ENCODE measurements around the gene MEAK7.

Gene MEAK7

GRCh38 chr16:84463221-84463620, 41.2 kb downstream of the MEAK7 start:
- TF ChIP-seq RARB (CRISPR knock-in tag; IDR thresholded peaks at IDR 0.05) (no peak), CREB5 (CRISPR knock-in tag; IDR thresholded peaks at IDR 0.05; ENCODE audit: low read depth) (no peak), TSHZ2 (CRISPR knock-in tag; IDR thresholded peaks at IDR 0.05) (no peak), ZNF8 (CRISPR knock-in tag; IDR thresholded peaks at IDR 0.05) (no peak), POU6F1 (CRISPR knock-in tag; IDR thresholded peaks at IDR 0.05; ENCODE audit: borderline replicate concordance, low read depth) (no peak), CSRNP3 (CRISPR knock-in tag; IDR thresholded peaks at IDR 0.05) (no peak), ARNTL (CRISPR knock-in tag; IDR thresholded peaks at IDR 0.05; ENCODE audit: borderline replicate concordance, low read depth) (no peak), OSR1 (CRISPR knock-in tag; IDR thresholded peaks at IDR 0.05) (no peak)
- no peak for ATAC-seq

GRCh38 chr16:84462296-84463210, 41.9 kb downstream of the MEAK7 start:
- TF ChIP-seq ZNF70 (CRISPR knock-in tag; IDR thresholded peaks at IDR 0.05) = no peak
- TF ChIP-seq SNAI2 (CRISPR knock-in tag; IDR thresholded peaks at IDR 0.05) = no peak
- TF ChIP-seq TSHZ2 (CRISPR knock-in tag; IDR thresholded peaks at IDR 0.05) = no peak
- TF ChIP-seq PPARA (CRISPR knock-in tag; IDR thresholded peaks at IDR 0.05; ENCODE audit: borderline replicate concordance) = no peak
- TF ChIP-seq ARNTL (CRISPR knock-in tag; IDR thresholded peaks at IDR 0.05; ENCODE audit: borderline replicate concordance, low read depth) = no peak
- no peak for TF ChIP-seq CREB5 (CRISPR knock-in tag; IDR thresholded peaks at IDR 0.05; ENCODE audit: low read depth)
- no peak for TF ChIP-seq GLIS3 (CRISPR knock-in tag; IDR thresholded peaks at IDR 0.05)
- no peak for TF ChIP-seq TCF4 (CRISPR knock-in tag; IDR thresholded peaks at IDR 0.05; ENCODE audit: borderline replicate concordance)
- TF ChIP-seq ZNF8 (CRISPR knock-in tag; IDR thresholded peaks at IDR 0.05) = no peak
- no peak for TF ChIP-seq RARB (CRISPR knock-in tag; IDR thresholded peaks at IDR 0.05)
- TF ChIP-seq POU6F1 (CRISPR knock-in tag; IDR thresholded peaks at IDR 0.05; ENCODE audit: borderline replicate concordance, low read depth) = no peak
- TF ChIP-seq CSDC2 (CRISPR knock-in tag; IDR thresholded peaks at IDR 0.05) = no peak
- no peak for TF ChIP-seq CSRNP3 (CRISPR knock-in tag; IDR thresholded peaks at IDR 0.05)
- TF ChIP-seq PATZ1 (CRISPR knock-in tag; IDR thresholded peaks at IDR 0.05; ENCODE audit: borderline replicate concordance) = no peak
- TF ChIP-seq ZNF565 (CRISPR knock-in tag; conservative IDR thresholded peaks at IDR 0.05; ENCODE audit: low read depth) = no peak
- no peak for TF ChIP-seq ZFP30 (CRISPR knock-in tag; IDR thresholded peaks at IDR 0.05)
- TF ChIP-seq ZFP3 (CRISPR knock-in tag; IDR thresholded peaks at IDR 0.05) = no peak
- TF ChIP-seq ESRRG (CRISPR knock-in tag; IDR thresholded peaks at IDR 0.05) = no peak
- ATAC-seq = no peak

All from SK-N-SH treated with all-trans-retinoic acid at 6 μM for 48 hours (cell line).